ENCODE results near the gene AP1M2.

DNA sequence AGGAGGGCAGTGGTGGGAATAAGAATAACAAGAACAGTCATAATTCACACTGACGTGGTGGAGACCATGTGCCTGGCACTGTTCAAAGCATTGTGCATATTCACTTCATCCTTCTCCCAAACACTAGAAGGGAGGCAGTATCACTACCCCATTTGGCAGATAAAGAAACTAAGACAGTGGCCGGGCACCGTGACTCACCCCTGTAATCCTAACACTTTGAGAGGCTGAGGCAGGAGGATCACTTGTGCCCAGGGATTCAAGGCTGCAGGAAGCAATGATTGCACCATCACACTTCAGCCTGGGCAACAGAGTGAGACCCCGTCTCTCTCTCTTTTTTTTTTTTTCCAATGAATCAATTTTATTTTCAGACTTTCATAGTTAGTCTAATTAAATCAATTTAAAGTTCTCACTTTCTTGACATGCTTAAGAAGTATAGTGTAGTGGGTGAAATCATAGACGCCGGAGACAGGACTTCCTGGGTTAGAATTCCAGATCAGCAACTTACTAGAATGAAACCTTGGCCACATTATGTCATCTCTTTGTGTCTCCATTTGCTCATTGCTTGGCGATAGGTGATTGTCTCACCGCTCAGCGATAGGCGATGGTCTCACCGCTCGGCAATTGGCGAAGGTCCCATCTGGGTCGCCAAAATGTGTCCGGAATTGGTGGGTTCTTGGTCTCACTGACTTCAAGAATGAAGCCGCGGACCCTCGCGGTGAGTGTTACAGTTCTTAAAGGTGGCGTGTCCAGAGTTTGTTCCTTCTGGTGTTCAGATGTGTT is 48.7 kb downstream of the AP1M2 start:
- TF ChIP-seq, protein P1, sequence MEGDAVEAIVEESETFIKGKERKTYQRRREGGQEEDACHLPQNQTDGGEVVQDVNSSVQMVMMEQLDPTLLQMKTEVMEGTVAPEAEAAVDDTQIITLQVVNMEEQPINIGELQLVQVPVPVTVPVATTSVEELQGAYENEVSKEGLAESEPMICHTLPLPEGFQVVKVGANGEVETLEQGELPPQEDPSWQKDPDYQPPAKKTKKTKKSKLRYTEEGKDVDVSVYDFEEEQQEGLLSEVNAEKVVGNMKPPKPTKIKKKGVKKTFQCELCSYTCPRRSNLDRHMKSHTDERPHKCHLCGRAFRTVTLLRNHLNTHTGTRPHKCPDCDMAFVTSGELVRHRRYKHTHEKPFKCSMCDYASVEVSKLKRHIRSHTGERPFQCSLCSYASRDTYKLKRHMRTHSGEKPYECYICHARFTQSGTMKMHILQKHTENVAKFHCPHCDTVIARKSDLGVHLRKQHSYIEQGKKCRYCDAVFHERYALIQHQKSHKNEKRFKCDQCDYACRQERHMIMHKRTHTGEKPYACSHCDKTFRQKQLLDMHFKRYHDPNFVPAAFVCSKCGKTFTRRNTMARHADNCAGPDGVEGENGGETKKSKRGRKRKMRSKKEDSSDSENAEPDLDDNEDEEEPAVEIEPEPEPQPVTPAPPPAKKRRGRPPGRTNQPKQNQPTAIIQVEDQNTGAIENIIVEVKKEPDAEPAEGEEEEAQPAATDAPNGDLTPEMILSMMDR (conservative IDR thresholded peaks at IDR 0.05): no peak
- TF ChIP-seq EZH2 (IDR thresholded peaks at IDR 0.05; ENCODE audit: low read depth): no peak

Data from PC-9 (cell line).